ENCODE results near the gene MAST2.

DNA sequence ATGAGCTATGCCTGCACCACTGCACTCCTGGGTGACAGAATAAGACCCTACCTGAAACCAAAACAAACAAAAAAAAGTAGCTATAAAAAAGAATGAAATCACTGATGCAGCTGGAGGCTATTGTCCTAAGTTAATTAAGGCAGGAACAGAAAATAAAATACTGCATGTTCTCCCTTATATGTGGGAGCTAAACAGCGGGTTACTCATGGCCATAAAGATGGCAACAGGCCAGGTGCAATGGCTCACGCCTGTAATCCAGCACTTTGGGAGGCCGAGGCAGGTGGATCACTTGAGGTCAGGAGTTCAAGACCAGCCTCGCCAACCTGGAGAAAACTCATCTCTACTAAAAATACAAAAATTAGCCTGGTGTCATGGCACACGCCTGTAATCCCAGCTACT, 176.4 kb downstream of the MAST2 start:
- TF ChIP-seq YY1 (IDR thresholded peaks at IDR 0.05; ENCODE audit: insufficient read depth, insufficient read length) (no peak), ZNF274 (IDR thresholded peaks at IDR 0.05; ENCODE audit: low read depth, low read length) (no peak)

Data from NT2/D1 (cell line).